Prostate gland (tissue), 2 donors: ENCODE measurements around the gene FOXR1. TPM values are rescaled to one million over a fixed set of nuclear protein-coding genes. Genes with fewer than 3 reads are reported as not detected.

Experiments used
- DNase-seq: peaks from one replicate; pipeline ENCODE4 v3.0.0-alpha.2; 2019; ENCODE audit warnings: low spot score
- H3K27ac ChIP-seq, 2 donors: fragments of 200-600 bp; sonication (generic); 2 replicates each; pipeline ENCODE4 v1.5.1; 2017 to 2019
- H3K27me3 ChIP-seq: fragments of 200-600 bp; sonication (generic); replicated peaks from 2 replicates; pipeline ENCODE4 v1.5.1; 2019; ENCODE audit not compliant: insufficient read depth
- H3K36me3 ChIP-seq, 2 donors: fragments of 200-600 bp; sonication (generic); 1 replicate in 1 of 2; 2 replicates in 1 of 2; pipeline versions ENCODE4 v1.5.1 to v1.8.1; 2017 to 2019
- H3K4me1 ChIP-seq: fragments of 200-600 bp; sonication (generic); replicated peaks from 2 replicates; pipeline ENCODE4 v1.5.1; 2019
- H3K4me3 ChIP-seq, 2 donors: fragments of 200-600 bp; sonication (generic); 2 replicates each; pipeline ENCODE4 v1.5.1; 2017 to 2019
- H3K9me3 ChIP-seq: fragments of 200-600 bp; sonication (generic); 2 replicates; pipeline ENCODE4 v1.5.1; 2017
- POLR2A ChIP-seq: fragments of 450-650 bp; IDR thresholded peaks from one replicate; pipeline ENCODE4 v1.6.1; 2016; ENCODE audit warnings: antibody characterized with exemption, mild to moderate bottlenecking
- POLR2AphosphoS5 ChIP-seq: sonication (generic); formaldehyde crosslinking; IDR thresholded peaks from one replicate; pipeline ENCODE4 v1.6.1; 2017; ENCODE audit warnings: antibody characterized with exemption
- WGBS: methylation state at CpG from one replicate; pipeline ENCODE4 v1.1.5; 2018; 5-methylcytosine and 5-hydroxymethylcytosine counted together
- intact Hi-C: fragments of 100-400 bp; cut with DNase I; formaldehyde crosslinking; loops from one replicate; pipeline ENCODE4 v1.14.2; 2022
- total RNA-seq, 2 donors: library from RNA; depleted of rRNA; stranded (reverse); fragments of >200 nt; gene quantifications; one replicate each; pipeline ENCODE4 v1.1.0, GENCODE V29; 2016
- TF ChIP-seq, protein P1 (sequence below), 4 experiments: fragments of 200-600 bp in 2 of 4; fragments of 450-650 bp in 2 of 4; sonication (generic) in 2 of 4; IDR thresholded peaks; 1 replicate in 3 of 4; 2 replicates in 1 of 4; pipeline ENCODE4 v1.5.1; 2016 to 2019; ENCODE audit warnings: antibody characterized with exemption in 4 of 4, mild to moderate bottlenecking in 2 of 4, moderate library complexity in 2 of 4

Gene FOXR1, protein sequence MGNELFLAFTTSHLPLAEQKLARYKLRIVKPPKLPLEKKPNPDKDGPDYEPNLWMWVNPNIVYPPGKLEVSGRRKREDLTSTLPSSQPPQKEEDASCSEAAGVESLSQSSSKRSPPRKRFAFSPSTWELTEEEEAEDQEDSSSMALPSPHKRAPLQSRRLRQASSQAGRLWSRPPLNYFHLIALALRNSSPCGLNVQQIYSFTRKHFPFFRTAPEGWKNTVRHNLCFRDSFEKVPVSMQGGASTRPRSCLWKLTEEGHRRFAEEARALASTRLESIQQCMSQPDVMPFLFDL
- total RNA-seq, result 1 to 10 TPM in 1 of 2 donors, not detected in 1; 1.8 TPM

DNA sequence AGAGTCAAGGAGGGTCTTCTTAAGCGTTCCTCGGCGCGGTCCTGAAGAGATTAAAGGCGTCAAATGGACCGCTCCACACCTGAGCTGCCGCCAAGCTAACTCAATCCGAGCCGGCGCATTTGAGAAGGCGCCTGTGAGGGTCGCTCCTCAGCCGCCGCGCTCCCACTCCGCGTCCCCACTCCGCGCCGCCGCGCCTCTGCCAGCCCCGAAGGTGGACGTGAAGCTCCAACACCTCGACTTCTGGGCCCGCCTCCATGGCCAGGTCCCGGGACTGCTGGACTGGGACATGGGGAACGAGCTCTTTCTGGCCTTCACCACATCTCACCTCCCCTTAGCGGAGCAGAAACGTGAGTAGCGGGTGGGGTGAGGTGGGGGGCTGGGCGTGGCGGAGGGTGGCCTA lies at the start of gene FOXR1:
FOXR1 (plus strand) TSS at position 116 of the 400 bp plus-strand sequence; CDS start at position 287, 171 bp downstream.
- intact Hi-C loops, result no loop called here
- no peak within 1 kb of the TSS for H3K4me3 ChIP-seq
- no peaks in the 10 kb centered on the region for H3K4me1 ChIP-seq
- no peaks in the 10 kb centered on the region for H3K36me3 ChIP-seq
- no peaks in the 10 kb centered on the region for H3K27me3 ChIP-seq
- no peak for TF ChIP-seq POLR2AphosphoS5
- TF ChIP-seq POLR2A, result no peak
- TF ChIP-seq, protein P1, sequence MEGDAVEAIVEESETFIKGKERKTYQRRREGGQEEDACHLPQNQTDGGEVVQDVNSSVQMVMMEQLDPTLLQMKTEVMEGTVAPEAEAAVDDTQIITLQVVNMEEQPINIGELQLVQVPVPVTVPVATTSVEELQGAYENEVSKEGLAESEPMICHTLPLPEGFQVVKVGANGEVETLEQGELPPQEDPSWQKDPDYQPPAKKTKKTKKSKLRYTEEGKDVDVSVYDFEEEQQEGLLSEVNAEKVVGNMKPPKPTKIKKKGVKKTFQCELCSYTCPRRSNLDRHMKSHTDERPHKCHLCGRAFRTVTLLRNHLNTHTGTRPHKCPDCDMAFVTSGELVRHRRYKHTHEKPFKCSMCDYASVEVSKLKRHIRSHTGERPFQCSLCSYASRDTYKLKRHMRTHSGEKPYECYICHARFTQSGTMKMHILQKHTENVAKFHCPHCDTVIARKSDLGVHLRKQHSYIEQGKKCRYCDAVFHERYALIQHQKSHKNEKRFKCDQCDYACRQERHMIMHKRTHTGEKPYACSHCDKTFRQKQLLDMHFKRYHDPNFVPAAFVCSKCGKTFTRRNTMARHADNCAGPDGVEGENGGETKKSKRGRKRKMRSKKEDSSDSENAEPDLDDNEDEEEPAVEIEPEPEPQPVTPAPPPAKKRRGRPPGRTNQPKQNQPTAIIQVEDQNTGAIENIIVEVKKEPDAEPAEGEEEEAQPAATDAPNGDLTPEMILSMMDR (IDR thresholded peaks at IDR 0.05), result no peak
- DNase-seq, result no peak
- 65% methylated on average over 26 of the region's 33 CpGs for WGBS
- no peaks in the 10 kb centered on the region for H3K9me3 ChIP-seq
- no peak within 1 kb of the TSS for H3K27ac ChIP-seq

DNA sequence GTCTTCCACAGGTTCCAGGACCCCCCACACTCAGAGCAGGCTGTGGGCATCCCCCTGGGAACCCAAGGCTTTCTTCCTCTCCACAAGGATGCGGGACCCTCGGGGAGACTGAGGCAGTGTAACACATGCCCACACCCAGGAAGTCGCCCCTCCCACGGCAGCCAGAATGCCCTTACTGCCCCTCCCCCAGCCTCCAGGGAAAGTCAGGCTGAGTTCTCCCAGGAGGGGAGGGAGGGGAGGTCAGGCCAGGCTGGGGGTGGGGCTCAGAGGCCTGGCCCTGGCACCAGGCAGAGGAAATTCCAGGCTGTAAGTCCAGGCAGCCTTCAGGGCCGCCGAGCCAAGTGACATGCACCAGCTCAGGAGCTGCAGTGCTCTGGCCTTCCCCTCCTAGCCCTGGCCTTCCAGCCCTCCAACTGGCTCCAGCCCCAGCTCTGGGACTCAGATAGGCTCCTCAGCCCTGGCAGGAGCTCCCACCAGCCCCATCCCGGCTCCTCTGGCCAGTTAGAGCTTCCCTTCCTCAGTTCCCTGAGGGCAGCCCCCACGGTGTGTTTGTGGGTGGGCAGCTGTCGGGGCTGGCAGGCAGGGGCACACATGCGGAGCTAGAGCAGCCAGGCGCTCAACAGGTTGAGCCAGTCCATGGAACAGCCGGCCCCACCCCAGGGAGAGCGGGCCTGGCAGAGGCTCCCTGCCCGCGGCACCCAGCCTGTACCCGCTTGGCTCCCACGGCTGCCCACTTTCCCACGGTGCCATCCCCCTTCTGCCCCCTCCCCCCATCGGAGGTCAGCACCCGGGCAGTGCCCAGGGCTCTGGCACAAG lies 49.4 kb upstream of the FOXR1 start:
- Histone ChIP-seq H3K27ac (peak overlapping the region; percentile 92 to 97), H3K4me3 (peak overlapping the region; percentile 97), H3K9me3 (no peaks in the 10 kb centered on the region), H3K4me1 (peaks cover 61% of the 10 kb centered on the region), H3K36me3 (no peaks in the 10 kb centered on the region), H3K27me3 (no peaks in the 10 kb centered on the region)
- DNase-seq, result peak; percentile 87
- 4% methylated on average over 19 of the region's 20 CpGs for WGBS
- intact Hi-C loops, result no loop called here
- TF ChIP-seq POLR2AphosphoS5 (peak; percentile 58), POLR2A (peak; percentile 68)
- TF ChIP-seq, protein P1 (IDR thresholded peaks at IDR 0.05), result peak in 1 of 4 experiments; percentile 10

DNA sequence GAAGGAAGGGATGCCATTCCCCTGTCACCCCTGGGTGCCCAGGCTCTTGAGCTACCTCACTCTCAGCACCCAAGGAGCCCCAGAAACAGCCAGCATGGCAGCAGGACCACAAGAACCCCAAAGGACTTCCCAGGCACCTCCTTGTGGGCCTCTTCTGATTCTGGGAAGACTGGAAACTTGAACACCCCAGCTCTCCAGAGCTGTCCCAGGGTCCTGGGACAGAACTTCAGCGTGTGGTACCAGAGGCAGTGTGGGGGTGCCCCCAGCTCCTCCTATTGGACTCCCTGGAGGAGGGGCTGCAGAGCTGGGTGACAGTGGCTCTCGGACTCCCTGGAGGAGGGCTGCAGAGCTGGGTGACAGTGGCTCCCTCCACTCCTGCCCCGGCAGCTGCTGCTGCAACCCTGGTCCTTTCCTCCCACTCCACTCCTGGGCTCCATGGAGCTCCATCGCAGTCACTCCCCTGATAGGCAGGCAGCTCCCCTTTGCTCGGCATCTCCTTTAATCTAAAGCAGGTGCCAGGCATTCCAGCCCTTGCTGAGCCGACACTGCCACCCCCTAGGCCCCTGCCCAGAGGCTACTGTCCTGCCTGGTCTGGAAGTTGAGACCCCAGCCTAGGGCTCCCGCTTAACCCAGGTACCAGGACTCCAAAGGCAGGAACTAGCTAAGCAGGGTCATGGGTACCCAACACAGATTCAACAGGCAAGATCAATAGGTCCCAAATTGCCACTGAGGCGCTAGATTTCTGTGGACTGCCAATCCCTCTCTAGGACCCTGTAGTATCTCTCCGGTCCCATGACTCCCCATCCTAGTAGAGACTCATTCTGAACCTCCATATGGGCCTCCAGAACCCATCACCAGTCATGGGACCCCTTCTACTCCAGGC lies 48.6 kb upstream of the FOXR1 start:
- Histone ChIP-seq H3K9me3 (no peaks in the 10 kb centered on the region), H3K36me3 (no peaks in the 10 kb centered on the region), H3K4me3 (peak overlapping the region; percentile 97), H3K27ac (peak overlapping the region; percentile 92 to 97), H3K27me3 (no peaks in the 10 kb centered on the region), H3K4me1 (peaks cover 57% of the 10 kb centered on the region)
- intact Hi-C loops, result no loop called here
- no peak for DNase-seq
- TF ChIP-seq POLR2A (peak; percentile 7), POLR2AphosphoS5 (no peak)
- 21% methylated on average over 9 of the region's 9 CpGs for WGBS

DNA sequence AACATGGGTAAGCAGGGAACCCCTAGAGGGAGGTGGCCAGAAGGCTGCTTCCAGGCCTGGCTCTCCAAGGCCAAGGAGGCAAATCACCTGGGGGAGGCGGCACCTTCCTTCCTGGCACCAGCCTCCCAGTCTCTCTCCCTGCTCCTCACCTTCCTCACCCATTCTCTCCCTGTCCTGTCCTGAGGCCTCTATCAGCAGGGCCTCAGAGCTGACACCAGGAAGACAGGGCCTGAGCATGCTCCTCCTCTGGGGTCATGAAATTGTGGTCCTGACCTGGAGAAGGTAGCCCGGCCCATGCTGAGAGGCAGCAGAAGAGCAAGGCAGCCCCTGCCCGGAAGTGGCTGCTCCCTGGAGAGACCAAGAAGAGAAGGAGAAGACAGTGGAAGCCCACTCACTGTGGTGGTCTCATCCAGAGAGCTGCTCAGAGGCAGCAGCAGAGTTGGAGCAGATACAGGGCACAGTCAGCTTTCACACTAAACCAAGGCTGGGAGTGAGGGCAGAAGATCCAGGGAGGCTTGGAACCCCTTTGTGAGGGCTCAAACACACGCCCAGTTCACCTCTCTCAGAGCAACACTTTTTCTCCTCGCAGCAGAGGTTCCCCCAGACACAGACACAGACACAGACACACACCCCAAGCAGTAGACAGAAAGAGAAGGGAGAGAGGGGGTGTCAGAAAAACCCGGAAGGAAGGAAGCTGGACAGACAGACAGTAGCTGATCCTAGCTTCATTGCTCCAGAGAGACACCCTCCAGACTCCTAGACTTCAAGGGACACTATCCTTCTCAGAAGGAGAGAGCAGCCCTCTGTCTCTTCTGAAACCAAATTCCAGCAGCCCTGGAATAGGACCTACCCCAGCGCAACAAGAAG lies 47.6 kb upstream of the FOXR1 start:
- Histone ChIP-seq H3K4me3 (peak overlapping the region; percentile 97), H3K27ac (peak overlapping the region; percentile 92 to 97), H3K36me3 (no peaks in the 10 kb centered on the region), H3K4me1 (peaks cover 48% of the 10 kb centered on the region), H3K27me3 (no peaks in the 10 kb centered on the region), H3K9me3 (no peaks in the 10 kb centered on the region)
- 2% methylated on average over 7 of the region's 7 CpGs for WGBS
- TF ChIP-seq, protein P1 (IDR thresholded peaks at IDR 0.05), result peak in 1 of 4 experiments; percentile 6
- no peak for TF ChIP-seq POLR2A
- no peak for TF ChIP-seq POLR2AphosphoS5
- intact Hi-C loops, result no loop called here
- DNase-seq, result no peak
